B cell (primary cell): ENCODE results near the gene MREG.

Experiments
- EZH2 ChIP-seq: IDR thresholded peaks from 2 replicates; pipeline ENCODE4 v1.6.1; 2012; ENCODE audit warnings: borderline replicate concordance, low read depth, mild to moderate bottlenecking, moderate library complexity, low read length; ENCODE audit not compliant: insufficient read depth, poor library complexity, severe bottlenecking
- TF ChIP-seq, protein P1 (sequence below): fragments of 200-600 bp; IDR thresholded peaks from one replicate; pipeline ENCODE4 v1.8.0; 2022; ENCODE audit warnings: antibody characterized with exemption, mild to moderate bottlenecking

DNA sequence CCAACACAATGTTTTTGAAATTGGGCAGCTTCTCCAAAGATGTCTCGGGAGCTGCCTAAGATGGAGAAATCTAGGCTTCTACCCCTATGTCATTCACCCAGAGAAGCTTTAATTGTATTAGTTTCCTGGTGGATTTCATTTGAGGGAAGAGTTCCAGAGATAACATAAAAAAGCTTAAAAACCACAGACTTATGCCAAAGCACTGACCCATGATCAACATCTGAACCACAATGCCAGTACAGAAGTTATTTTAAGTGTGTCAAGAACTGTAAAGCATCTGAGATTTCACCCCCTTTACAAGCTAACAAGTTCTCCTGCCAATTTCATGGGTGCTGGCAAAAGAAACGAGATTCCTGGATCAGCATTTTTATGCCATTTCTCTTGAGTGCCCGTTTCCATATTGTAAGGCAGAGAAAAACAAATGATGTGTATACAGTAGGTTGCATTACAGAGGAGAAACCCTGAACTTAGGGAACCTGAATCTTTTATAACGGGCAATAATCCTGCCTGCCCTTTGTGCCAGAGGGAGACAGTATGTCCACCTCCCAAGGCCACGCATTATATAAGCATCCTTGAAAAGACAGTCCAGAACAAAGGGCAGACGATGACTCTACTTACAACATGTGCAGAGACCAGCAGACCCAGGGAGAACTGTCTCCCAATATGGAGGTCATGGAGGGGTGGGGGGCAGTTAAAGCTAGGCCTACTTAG is 44.1 kb downstream of the MREG start:
- TF ChIP-seq, protein P1, sequence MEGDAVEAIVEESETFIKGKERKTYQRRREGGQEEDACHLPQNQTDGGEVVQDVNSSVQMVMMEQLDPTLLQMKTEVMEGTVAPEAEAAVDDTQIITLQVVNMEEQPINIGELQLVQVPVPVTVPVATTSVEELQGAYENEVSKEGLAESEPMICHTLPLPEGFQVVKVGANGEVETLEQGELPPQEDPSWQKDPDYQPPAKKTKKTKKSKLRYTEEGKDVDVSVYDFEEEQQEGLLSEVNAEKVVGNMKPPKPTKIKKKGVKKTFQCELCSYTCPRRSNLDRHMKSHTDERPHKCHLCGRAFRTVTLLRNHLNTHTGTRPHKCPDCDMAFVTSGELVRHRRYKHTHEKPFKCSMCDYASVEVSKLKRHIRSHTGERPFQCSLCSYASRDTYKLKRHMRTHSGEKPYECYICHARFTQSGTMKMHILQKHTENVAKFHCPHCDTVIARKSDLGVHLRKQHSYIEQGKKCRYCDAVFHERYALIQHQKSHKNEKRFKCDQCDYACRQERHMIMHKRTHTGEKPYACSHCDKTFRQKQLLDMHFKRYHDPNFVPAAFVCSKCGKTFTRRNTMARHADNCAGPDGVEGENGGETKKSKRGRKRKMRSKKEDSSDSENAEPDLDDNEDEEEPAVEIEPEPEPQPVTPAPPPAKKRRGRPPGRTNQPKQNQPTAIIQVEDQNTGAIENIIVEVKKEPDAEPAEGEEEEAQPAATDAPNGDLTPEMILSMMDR, result no peak
- no peak for TF ChIP-seq EZH2
